Embryonic facial prominence (tissue), 1 donor: Measurements from ENCODE around the gene MAML2.
"Not testable (repeated sequence)": the region's sequence is repeated elsewhere in the genome, so short reads cannot be mapped to it uniquely, and the experiment has no call there.

Experiments used
- DNase-seq: peaks from one replicate; pipeline ENCODE4 v3.0.0-alpha.2; 2016; ENCODE audit errors: extremely low spot score

The MAML2 gene

GRCh38 chr11:96268527-96268926 is 74.5 kb downstream of the MAML2 start:
- not testable (repeated sequence) for DNase-seq

- no peak for DNase-seq
These were observed 75.4 kb downstream of the MAML2 start for GRCh38 chr11:96267496-96268032.

- DNase-seq: no peak
These were observed 75.9 kb downstream of the MAML2 start for GRCh38 chr11:96267001-96267495.

GRCh38 chr11:96265972-96266371 is 77.0 kb downstream of the MAML2 start:
- DNase-seq: no peak

- no peak for DNase-seq
These were observed 77.7 kb downstream of the MAML2 start for GRCh38 chr11:96265220-96265737.

GRCh38 chr11:96264364-96264763 is 78.6 kb downstream of the MAML2 start:
- DNase-seq: no peak

GRCh38 chr11:96263238-96263763 is 79.7 kb downstream of the MAML2 start:
- no peak for DNase-seq

- no peak for DNase-seq
These were observed 82.5 kb downstream of the MAML2 start for GRCh38 chr11:96260532-96260931.

GRCh38 chr11:96260067-96260511 is 82.9 kb downstream of the MAML2 start:
- DNase-seq: no peak

- DNase-seq: no peak
These were observed 83.7 kb downstream of the MAML2 start for GRCh38 chr11:96259134-96259830.

GRCh38 chr11:96257972-96258934 is 84.7 kb downstream of the MAML2 start:
- DNase-seq: no peak

- DNase-seq: no peak
These were observed 86.0 kb downstream of the MAML2 start for GRCh38 chr11:96257036-96257435.

GRCh38 chr11:96256215-96257011 is 86.6 kb downstream of the MAML2 start:
- DNase-seq: no peak

- no peak for DNase-seq
These were observed 88.1 kb downstream of the MAML2 start for GRCh38 chr11:96254854-96255253.

GRCh38 chr11:96254087-96254486 is 88.9 kb downstream of the MAML2 start:
- no peak for DNase-seq

GRCh38 chr11:96246718-96247552 is 96.1 kb downstream of the MAML2 start:
- DNase-seq: no peak

GRCh38 chr11:96242971-96243647 is 99.9 kb downstream of the MAML2 start:
- DNase-seq: peak; percentile 93

- DNase-seq: no peak
These were observed 100.7 kb downstream of the MAML2 start for GRCh38 chr11:96242191-96242847.

GRCh38 chr11:96241331-96241841 is 101.6 kb downstream of the MAML2 start:
- no peak for DNase-seq
